Right lobe of liver (tissue), 6 donors: ENCODE measurements around the gene C3orf20. TPM values are rescaled to one million over a fixed set of nuclear protein-coding genes. Genes with fewer than 3 reads are reported as not detected.
A peak's percentile ranks its signal among the peaks of the same experiment; 100 is the strongest.

Experiments used
- ATAC-seq, 4 donors: fragments of 200-7000 bp; cut with Tn5 transposase; one replicate each; pipeline ENCODE4 v1.9.1; 2020; ENCODE audit warnings: mild to moderate bottlenecking in 4 of 4, moderate library complexity in 4 of 4
- DNase-seq, 3 donors: peaks; one replicate each; pipeline ENCODE4 v3.0.0-alpha.2; 2020
- H3K27ac ChIP-seq, 3 donors: fragments of 200-600 bp; one replicate each; pipeline ENCODE4 v1.8.0; 2022
- H3K27me3 ChIP-seq, 2 donors: fragments of 200-600 bp; one replicate each; pipeline ENCODE4 v1.8.0; 2022
- H3K36me3 ChIP-seq, 4 donors: fragments of 200-600 bp; sonication (generic) in 1 of 4; one replicate each; pipeline versions ENCODE4 v1.5.1 to v1.8.0; 2017 to 2022; ENCODE audit warnings: control low read depth in 1 of 4
- H3K4me1 ChIP-seq, 4 donors: fragments of 200-600 bp; sonication (generic) in 1 of 4; one replicate each; pipeline versions ENCODE4 v1.5.1 to v1.8.0; 2017 to 2022; ENCODE audit warnings: control low read depth in 1 of 4
- H3K4me3 ChIP-seq, 3 donors: fragments of 200-600 bp; one replicate each; pipeline ENCODE4 v1.8.0; 2022
- H3K9me3 ChIP-seq, 4 donors: fragments of 200-600 bp; sonication (generic) in 1 of 4; one replicate each; pipeline versions ENCODE4 v1.5.1 to v1.8.0; 2017 to 2022; ENCODE audit warnings: control low read depth in 1 of 4
- CTCF ChIP-seq, 4 donors: fragments of 200-600 bp in 3 of 4; fragments of 450-650 bp in 1 of 4; IDR thresholded peaks; one replicate each; pipeline versions ENCODE4 v1.5.1 to v1.8.0; 2016 to 2022; ENCODE audit warnings: antibody characterized with exemption in 4 of 4, mild to moderate bottlenecking in 2 of 4
- POLR2A ChIP-seq: fragments of 450-650 bp; IDR thresholded peaks from one replicate; pipeline ENCODE4 v1.6.1; 2017; ENCODE audit warnings: antibody characterized with exemption, mild to moderate bottlenecking
- whole genome bisulfite sequencing: methylation state at CpG from one replicate; pipeline ENCODE4 v1.1.6; 2018; ENCODE audit warnings: low coverage, low lambda C conversion rate; ENCODE audit not compliant: insufficient coverage; ENCODE audit errors: missing lambda C conversion rate; 5-methylcytosine and 5-hydroxymethylcytosine counted together
- intact Hi-C, 2 donors: fragments of 100-400 bp; cut with DNase I; formaldehyde crosslinking; loops; one replicate each; pipeline versions ENCODE4 v1.11.2 to v1.14.1; 2022
- total RNA-seq, 6 experiments: library from RNA; depleted of rRNA in 2 of 6; stranded (reverse); fragments of >200 nt in 2 of 6; fragmentation: NEBNext Ultra II Directional in 3 of 6; extraction: Animal tissue kit (Norgen Biotek cat#: 25700) in 3 of 6; gene quantifications; one replicate each; pipeline versions ENCODE4 v1.1.0 to v1.2.4, GENCODE V29; 2016 to 2023
- donor health status: DM: no; HTN: yes; CAD: no.
- donor health status: DM: no; HTN: no; CAD: no.
- donor health status: DM: no; HTN: no; CAD: no.
- donor health status: DM: no; HTN: yes; CAD: no.
- donor health status: DM: no; HTN: yes; CAD: no.

Gene C3orf20
- total RNA-seq, 6 experiments from 2014 or later, result 0.09 to 0.11 TPM; not detected in 4

- H3K27ac ChIP-seq, result no peak overlapping the region
- no peaks in the 10 kb centered on the region for H3K4me1 ChIP-seq
- no peaks in the 10 kb centered on the region for H3K9me3 ChIP-seq
- no peak overlapping the region for H3K4me3 ChIP-seq
- no peaks in the 10 kb centered on the region for H3K36me3 ChIP-seq
- WGBS, result 54% methylated on average over 7 of the region's 15 CpGs
- no peak for TF ChIP-seq CTCF (IDR thresholded peaks at IDR 0.05)
- no peak for TF ChIP-seq POLR2A
- DNase-seq (peak in 1 of 3 donors; percentile 23), ATAC-seq (peak in 2 of 4 donors; percentile 7 to 29)
- H3K27me3 ChIP-seq, result no peaks in the 10 kb centered on the region
- intact Hi-C loops, result loop anchor here in 1 of 2 donors (10.0 kb wide), 1 partner anchor 122 kb away; no protein-coding TSS in a partner anchor
Observed at GRCh38 chr3:14793126-14793857, 118.4 kb downstream of the C3orf20 start.

- H3K36me3 ChIP-seq, result no peaks in the 10 kb centered on the region
- H3K4me1 ChIP-seq, result no peaks in the 10 kb centered on the region
- 71% methylated on average over 3 of the region's 5 CpGs for WGBS
- DNase-seq (no peak), ATAC-seq (no peak)
- no peak overlapping the region for H3K27ac ChIP-seq
- TF ChIP-seq POLR2A, result no peak
- no peak for TF ChIP-seq CTCF (IDR thresholded peaks at IDR 0.05)
- intact Hi-C loops, result loop anchor here in 1 of 2 donors (10.0 kb wide), 1 partner anchor 121 kb away; no protein-coding TSS in a partner anchor
- no peaks in the 10 kb centered on the region for H3K27me3 ChIP-seq
- no peaks in the 10 kb centered on the region for H3K9me3 ChIP-seq
- H3K4me3 ChIP-seq, result no peak overlapping the region
Observed at GRCh38 chr3:14793858-14794234, 118.9 kb downstream of the C3orf20 start.

GRCh38 chr3:14794435-14794834, 119.5 kb downstream of the C3orf20 start:
- no peak for TF ChIP-seq POLR2A
- TF ChIP-seq CTCF (IDR thresholded peaks at IDR 0.05), result no peak
- 100% methylated on average over 1 of the region's 2 CpGs for WGBS
- intact Hi-C loops, result loop anchor here in 1 of 2 donors (10.0 kb wide), 1 partner anchor 120 kb away; no protein-coding TSS in a partner anchor
- Histone ChIP-seq H3K36me3 (no peaks in the 10 kb centered on the region), H3K27ac (no peak overlapping the region), H3K27me3 (no peaks in the 10 kb centered on the region), H3K9me3 (no peaks in the 10 kb centered on the region), H3K4me1 (no peaks in the 10 kb centered on the region), H3K4me3 (no peak overlapping the region)
- no peak for DNase-seq
- ATAC-seq, result no peak

GRCh38 chr3:14795996-14796395, 121.1 kb downstream of the C3orf20 start:
- ATAC-seq, result no peak
- intact Hi-C loops, result loop anchor here in 1 of 2 donors (10.0 kb wide), 1 partner anchor 119 kb away; no protein-coding TSS in a partner anchor
- H3K4me1 ChIP-seq, result no peaks in the 10 kb centered on the region
- no peak for TF ChIP-seq POLR2A
- TF ChIP-seq CTCF (IDR thresholded peaks at IDR 0.05), result no peak
- H3K9me3 ChIP-seq, result no peaks in the 10 kb centered on the region
- no peak for DNase-seq
- no peak overlapping the region for H3K4me3 ChIP-seq
- WGBS, result 68% methylated on average over 2 of the region's 2 CpGs
- H3K27me3 ChIP-seq, result no peaks in the 10 kb centered on the region
- H3K36me3 ChIP-seq, result no peaks in the 10 kb centered on the region
- no peak overlapping the region for H3K27ac ChIP-seq
